Right atrium auricular region (tissue), 2 donors: ENCODE results near the gene PTPRN2. TPM values are rescaled to one million over a fixed set of nuclear protein-coding genes. Genes with fewer than 3 reads are reported as not detected.

Experiments
- DNase-seq: peaks from one replicate; pipeline ENCODE4 v3.0.0-alpha.2; 2019; ENCODE audit warnings: low spot score
- H3K27ac ChIP-seq, 2 donors: fragments of 200-600 bp; sonication (generic); 1 replicate in 1 of 2; 2 replicates in 1 of 2; pipeline ENCODE4 v1.5.1; 2016 to 2019
- H3K27me3 ChIP-seq, 2 donors: fragments of 200-600 bp; sonication (generic); one replicate each; pipeline versions ENCODE4 v1.5.1 to v1.6.0; 2017 to 2019
- H3K36me3 ChIP-seq: fragments of 200-600 bp; sonication (generic); one replicate; pipeline ENCODE4 v1.5.1; 2016
- H3K4me1 ChIP-seq, 2 donors: fragments of 200-600 bp; sonication (generic); one replicate each; pipeline versions ENCODE4 v1.5.1 to v1.6.0; 2017 to 2019
- H3K4me3 ChIP-seq, 2 donors: fragments of 200-600 bp; sonication (generic); 1 replicate in 1 of 2; 2 replicates in 1 of 2; pipeline ENCODE4 v1.5.1; 2017 to 2019; ENCODE audit warnings: mild to moderate bottlenecking in 1 of 2, moderate library complexity in 1 of 2
- H3K9me3 ChIP-seq, 2 donors: fragments of 200-600 bp; sonication (generic); one replicate each; pipeline ENCODE4 v1.5.1; 2019
- CTCF ChIP-seq, 2 donors: fragments of 200-600 bp; sonication (generic); IDR thresholded peaks; one replicate each; pipeline ENCODE4 v1.5.1; 2019; ENCODE audit warnings: antibody characterized with exemption in 2 of 2
- total RNA-seq, 2 donors: library from RNA; depleted of rRNA; stranded (reverse); fragments of >200 nt; gene quantifications; one replicate each; pipeline ENCODE4 v1.1.0, GENCODE V29; 2016

The PTPRN2 gene
- total RNA-seq, 2 donors from 2014 or later: 2.6 to 2.7 TPM

- Histone ChIP-seq H3K27ac (no peak overlapping the region), H3K4me1 (no peaks in the 10 kb centered on the region), H3K36me3 (no peaks in the 10 kb centered on the region), H3K9me3 (no peaks in the 10 kb centered on the region), H3K27me3 (no peaks in the 10 kb centered on the region), H3K4me3 (no peak overlapping the region)
- DNase-seq: no peak
- TF ChIP-seq CTCF (IDR thresholded peaks at IDR 0.05): no peak
Measured at GRCh38 chr7:158415316-158415715, 172.3 kb downstream of the PTPRN2 start.

DNA sequence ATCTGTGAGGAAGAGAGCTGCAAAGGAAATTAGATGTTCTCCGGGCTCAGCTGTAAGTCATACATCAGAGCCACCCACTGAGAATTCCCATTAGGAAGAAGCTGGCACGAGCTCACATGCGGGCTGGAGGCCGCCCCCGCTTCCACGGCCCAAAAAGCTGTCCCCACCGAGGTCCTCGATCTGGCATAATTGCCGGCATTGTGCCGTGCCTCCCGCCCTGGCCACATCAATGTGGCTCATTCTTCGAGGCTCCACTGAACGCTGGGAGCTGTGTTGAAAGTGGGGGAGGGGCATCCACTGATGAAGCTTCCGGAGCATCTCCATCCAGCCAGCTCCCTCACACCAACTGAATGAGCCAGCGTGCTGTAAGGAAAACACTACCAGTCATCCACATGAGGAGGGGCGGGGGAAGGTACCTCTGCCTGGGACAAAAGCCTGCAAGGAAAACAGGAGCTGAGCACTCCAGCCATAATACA is 173.1 kb downstream of the PTPRN2 start:
- DNase-seq: no peak
- Histone ChIP-seq H3K4me1 (no peaks in the 10 kb centered on the region), H3K27me3 (no peaks in the 10 kb centered on the region), H3K36me3 (no peaks in the 10 kb centered on the region), H3K9me3 (no peaks in the 10 kb centered on the region), H3K4me3 (no peak overlapping the region), H3K27ac (no peak overlapping the region)
- no peak for TF ChIP-seq CTCF (IDR thresholded peaks at IDR 0.05)

- Histone ChIP-seq H3K36me3 (no peaks in the 10 kb centered on the region), H3K27me3 (no peaks in the 10 kb centered on the region), H3K27ac (no peak overlapping the region), H3K9me3 (no peaks in the 10 kb centered on the region), H3K4me1 (no peaks in the 10 kb centered on the region), H3K4me3 (no peak overlapping the region)
- no peak for TF ChIP-seq CTCF (IDR thresholded peaks at IDR 0.05)
- no peak for DNase-seq
Measured at GRCh38 chr7:158414002-158414401, 173.6 kb downstream of the PTPRN2 start.

DNA sequence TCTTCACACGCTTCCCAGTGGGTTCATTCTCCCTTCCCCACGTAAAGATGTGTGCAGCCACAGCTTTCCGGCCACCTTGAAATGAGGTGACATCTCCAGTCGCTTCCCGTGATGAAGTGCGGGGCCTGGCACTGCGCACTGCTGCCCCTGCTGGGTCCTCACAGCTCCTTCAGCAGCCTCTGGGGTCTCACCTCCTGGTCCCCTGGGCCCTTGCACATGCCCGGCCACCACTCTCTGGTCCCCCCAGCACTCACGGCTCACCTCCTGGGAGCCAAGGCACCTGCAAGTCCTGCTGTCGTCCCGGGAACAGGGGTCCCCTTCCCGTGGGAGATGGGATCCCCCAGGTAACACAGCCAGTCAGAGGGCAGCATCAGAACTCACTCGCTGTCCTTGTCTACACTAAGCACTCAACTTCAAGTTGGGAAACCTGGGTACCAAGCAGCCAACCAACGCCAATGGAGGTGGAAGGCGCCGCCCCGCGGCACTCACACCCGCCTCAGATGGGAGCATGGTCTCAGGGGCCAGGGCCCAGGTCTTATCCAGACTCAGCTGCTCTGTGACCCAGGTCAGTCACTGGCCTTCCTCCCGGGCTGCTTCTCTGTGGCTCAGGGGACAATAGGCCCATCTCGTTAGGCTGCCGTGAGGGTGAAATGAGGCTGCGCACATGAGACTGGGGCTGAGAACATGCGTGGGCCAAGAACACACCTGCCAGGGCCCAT is 176.2 kb downstream of the PTPRN2 start:
- no peak for TF ChIP-seq CTCF (IDR thresholded peaks at IDR 0.05)
- H3K27me3 ChIP-seq: no peaks in the 10 kb centered on the region
- H3K36me3 ChIP-seq: no peaks in the 10 kb centered on the region
- H3K4me3 ChIP-seq: no peak overlapping the region
- H3K27ac ChIP-seq: no peak overlapping the region
- H3K4me1 ChIP-seq: no peaks in the 10 kb centered on the region
- no peaks in the 10 kb centered on the region for H3K9me3 ChIP-seq
- no peak for DNase-seq

GRCh38 chr7:158410720-158411119 is 176.9 kb downstream of the PTPRN2 start:
- Histone ChIP-seq H3K36me3 (no peaks in the 10 kb centered on the region), H3K27me3 (no peaks in the 10 kb centered on the region), H3K27ac (no peak overlapping the region), H3K4me3 (no peak overlapping the region), H3K9me3 (no peaks in the 10 kb centered on the region), H3K4me1 (no peaks in the 10 kb centered on the region)
- TF ChIP-seq CTCF (IDR thresholded peaks at IDR 0.05): no peak
- DNase-seq: no peak
